HCT116 (cell line): Measurements from ENCODE around the gene THBS3. TPM values are rescaled to one million over a fixed set of nuclear protein-coding genes. Genes with fewer than 3 reads are reported as not detected.

Source experiments
- ATAC-seq: fragments of 200-7000 bp; cut with Tn5 transposase; 2 replicates; pipeline ENCODE4 v1.9.1; 2020; ENCODE audit warnings: mild to moderate bottlenecking, moderate library complexity
- BruUV-seq: library from RNA; stranded (reverse); fragments of 400-500 nt; replicated peaks from 2 replicates; lab custom pipeline; 2021; lab: Mats Ljungman, UMichigan
- CTCF ChIA-PET: fragments of 300-600 bp; sonication (Branson Sonifier 250); formaldehyde crosslinking; loops from one replicate; lab custom pipeline; 2021; ENCODE audit warnings: antibody characterized with exemption; lab: Charles Lee
- POLR2A ChIA-PET: fragments of 300-600, 350-600 bp; sonication (Branson Sonifier 250); formaldehyde crosslinking; loops from one replicate; lab custom pipeline; 2021; ENCODE audit warnings: antibody characterized with exemption; lab: Charles Lee
- RAD21 ChIA-PET, 2 experiments: fragments of 300-600 bp; sonication (Branson Sonifier 250); formaldehyde crosslinking; loops; one replicate each; lab custom pipeline; 2023; ENCODE audit warnings: low total read pairs in 2 of 2; ENCODE audit not compliant: uncharacterized antibody in 2 of 2, unreplicated experiment in 2 of 2, low non-redundant PET in 1 of 2; lab: Charles Lee
- DNase-seq: peaks from one replicate; pipeline ENCODE4 v3.0.0-alpha.2; 2010; ENCODE audit warnings: low read depth, low spot score
- H2AFZ ChIP-seq: fragments of 200-600 bp; shearing (Covaris generic), sonication (generic); 2 replicates; pipeline ENCODE4 v1.6.1; 2017; ENCODE audit warnings: low read depth, mixed run types, mixed read lengths, antibody characterized with exemption, low read length; ENCODE audit not compliant: poor library complexity, severe bottlenecking
- H3K27ac ChIP-seq: 2 replicates; pipeline ENCODE4 v1.5.1; 2012; ENCODE audit warnings: low read depth, low read length
- H3K27me3 ChIP-seq: fragments of 200-600 bp; sonication (generic); 2 replicates; pipeline ENCODE4 v1.6.1; 2016; ENCODE audit warnings: mixed run types, low read length, mixed read lengths; ENCODE audit not compliant: insufficient read depth
- H3K36me3 ChIP-seq, 2 experiments: fragments of 200-500 bp in 1 of 2; fragments of 200-600 bp in 1 of 2; sonication (Bioruptor generic) in 1 of 2; sonication (generic) in 1 of 2; 2 replicates each; pipeline versions ENCODE4 v1.5.1 to v1.6.1; 2014 to 2016; ENCODE audit warnings: low read length in 2 of 2, inconsistent platforms in 1 of 2, mixed read lengths in 1 of 2, mixed run types in 1 of 2; ENCODE audit not compliant: insufficient read depth in 2 of 2, control insufficient read depth in 1 of 2
- H3K4me1 ChIP-seq, 2 experiments: fragments of 200-600 bp in 1 of 2; sonication (generic) in 1 of 2; 2 replicates each; pipeline versions ENCODE4 v1.5.1 to v1.6.1; 2012 to 2017; ENCODE audit warnings: low read length in 2 of 2, inconsistent platforms in 1 of 2, mild to moderate bottlenecking in 1 of 2, mixed read lengths in 1 of 2, mixed run types in 1 of 2, moderate library complexity in 1 of 2; ENCODE audit not compliant: insufficient read depth in 2 of 2, control insufficient read depth in 1 of 2
- H3K4me2 ChIP-seq: fragments of 200-600 bp; sonication (generic); 2 replicates; pipeline ENCODE4 v1.6.1; 2017; ENCODE audit warnings: mixed run types, low read length, mixed read lengths
- H3K4me3 ChIP-seq, 2 experiments: fragments of 200-600 bp in 1 of 2; sonication (generic) in 1 of 2; replicated peaks in 1 of 2; 2 replicates each; pipeline ENCODE4 v1.5.1; 2011 to 2016; ENCODE audit warnings: low read length in 2 of 2, control low read depth in 1 of 2, low read depth in 1 of 2, mild to moderate bottlenecking in 1 of 2, mixed read lengths in 1 of 2, mixed run types in 1 of 2
- H3K79me2 ChIP-seq: fragments of 200-600 bp; sonication (generic); 2 replicates; pipeline ENCODE4 v1.6.1; 2017; ENCODE audit warnings: mild to moderate bottlenecking, mixed run types, low read length, moderate library complexity, mixed read lengths; ENCODE audit not compliant: insufficient read depth
- H3K9ac ChIP-seq: fragments of 200-600 bp; sonication (generic); 2 replicates; pipeline ENCODE4 v1.6.1; 2016; ENCODE audit warnings: low read length, mixed read lengths
- H3K9me2 ChIP-seq: fragments of 200-600 bp; sonication (generic), shearing (Covaris generic); 2 replicates; pipeline ENCODE4 v1.6.1; 2017; ENCODE audit warnings: mixed run types, mild to moderate bottlenecking, moderate library complexity; ENCODE audit not compliant: insufficient read depth
- H3K9me3 ChIP-seq, 2 experiments: fragments of 200-500 bp in 1 of 2; fragments of 200-600 bp in 1 of 2; sonication (Bioruptor generic) in 1 of 2; sonication (generic) in 1 of 2; 2 replicates each; pipeline ENCODE4 v1.6.1; 2014 to 2017; ENCODE audit warnings: low read length in 2 of 2, mixed read lengths in 2 of 2, inconsistent platforms in 1 of 2, low read depth in 1 of 2, mild to moderate bottlenecking in 1 of 2, mixed run types in 1 of 2, moderate library complexity in 1 of 2; ENCODE audit not compliant: control insufficient read depth in 1 of 2, insufficient read depth in 1 of 2
- H4K20me1 ChIP-seq: fragments of 200-600 bp; sonication (generic), shearing (Covaris generic); 2 replicates; pipeline ENCODE4 v1.6.1; 2017; ENCODE audit warnings: mixed run types, mild to moderate bottlenecking, moderate library complexity; ENCODE audit not compliant: insufficient read depth
- ATF3 ChIP-seq: IDR thresholded peaks from 2 replicates; pipeline ENCODE4 v1.6.1; 2012
- CEBPB ChIP-seq: IDR thresholded peaks from 2 replicates; pipeline ENCODE4 v1.6.1; 2012; ENCODE audit warnings: low read depth
- CTCF ChIP-seq, 3 experiments: fragments of 200-600 bp in 1 of 3; sonication (generic) in 1 of 3; IDR thresholded peaks in 2 of 3; conservative IDR thresholded peaks in 1 of 3; 2 replicates each; pipeline ENCODE4 v1.5.1; 2012 to 2017; ENCODE audit warnings: low read depth in 2 of 3, low read length in 2 of 3, antibody characterized with exemption in 1 of 3, borderline replicate concordance in 1 of 3, control low read depth in 1 of 3, mild to moderate bottlenecking in 1 of 3, mixed read lengths in 1 of 3, mixed run types in 1 of 3, moderate library complexity in 1 of 3; ENCODE audit not compliant: insufficient read depth in 1 of 3
- EGR1 ChIP-seq: IDR thresholded peaks from 2 replicates; pipeline ENCODE4 v1.6.1; 2012; ENCODE audit warnings: low read depth
- JUND ChIP-seq: IDR thresholded peaks from 2 replicates; pipeline ENCODE4 v1.6.1; 2012
- REST ChIP-seq: IDR thresholded peaks from 2 replicates; pipeline ENCODE4 v1.6.1; 2012; ENCODE audit warnings: low read depth
- YY1 ChIP-seq: IDR thresholded peaks from 2 replicates; pipeline ENCODE4 v1.6.1; 2011; ENCODE audit warnings: low read length, low read depth, moderate library complexity, mild to moderate bottlenecking; ENCODE audit not compliant: insufficient replicate concordance; ENCODE audit errors: extremely low read depth
- intact Hi-C: fragments of 100-400 bp; cut with micrococcal nuclease; formaldehyde crosslinking; loops from 2 replicates; pipeline ENCODE4 v1.10.0; 2022
- total RNA-seq: library from RNA; stranded (reverse); gene quantifications from one replicate; pipeline ENCODE4 v1.2.1, GENCODE V29; 2021; ENCODE audit not compliant: unreplicated experiment

The THBS3 gene
- total RNA-seq, 1 experiment from 2014 or later: 15.9 TPM

- Histone ChIP-seq H3K9ac (no peak overlapping the region), H3K79me2 (no peaks in the 10 kb centered on the region), H3K4me2 (no peak overlapping the region), H3K27ac (no peak overlapping the region), H4K20me1 (no peaks in the 10 kb centered on the region), H3K4me3 (no peak overlapping the region), H3K4me1 (no peaks in the 10 kb centered on the region; a peak in 2 of 4 replicates), H2AFZ (no peak overlapping the region), H3K9me3 (no peaks in the 10 kb centered on the region), H3K36me3 (no peaks in the 10 kb centered on the region), H3K9me2 (no peaks in the 10 kb centered on the region), H3K27me3 (no peaks in the 10 kb centered on the region)
- ChIA-PET POLR2A (interaction anchor here (2.6 kb wide), 1 partner anchor 8 kb away, joined by 11 read pairs; no protein-coding TSS in a partner anchor), CTCF (interaction anchor here (2.4 kb wide), 1 partner anchor 13 kb away, joined by 9 read pairs; the partner anchor contains the start of gene KRTCAP2), RAD21 (no interaction called here)
- intact Hi-C loops: no loop called here
- no TSS peak for BruUV-seq
- ATAC-seq: no peak
- no peak for DNase-seq
- TF ChIP-seq JUND: no peak
- TF ChIP-seq ATF3: no peak
- no peak for TF ChIP-seq REST
- TF ChIP-seq CTCF (IDR thresholded peaks at IDR 0.05 in 2 of 3, conservative IDR thresholded peaks at IDR 0.05 in 1 of 3; ENCODE audit: borderline replicate concordance in 1 of 3, insufficient read depth in 1 of 3, low read depth in 2 of 3, low read length in 2 of 3): no peak
- TF ChIP-seq EGR1: no peak
- TF ChIP-seq YY1: no peak
- no peak for TF ChIP-seq CEBPB
Measured at GRCh38 chr1:155186067-155186793, 21.5 kb downstream of the THBS3 start.
